LNCAP (cell line): ENCODE measurements around the gene XPNPEP1.

Source experiments
- CTCF ChIP-seq: fragments of 450-650 bp; IDR thresholded peaks from 2 replicates; pipeline ENCODE4 v1.5.1; 2017; ENCODE audit warnings: mild to moderate bottlenecking

The XPNPEP1 gene

GRCh38 chr10:109821672-109822071, 101.6 kb downstream of the XPNPEP1 start:
- TF ChIP-seq CTCF = no peak

- no peak for TF ChIP-seq CTCF
These were observed 102.5 kb downstream of the XPNPEP1 start for GRCh38 chr10:109820620-109821405.

GRCh38 chr10:109819807-109820206, 103.5 kb downstream of the XPNPEP1 start:
- TF ChIP-seq CTCF = no peak
